ENCODE data around the gene SH2D6. TPM values are rescaled to one million over a fixed set of nuclear protein-coding genes. Genes with fewer than 3 reads are reported as not detected.

Gene SH2D6
- total RNA-seq, 1 donor: 0.43 TPM

DNA sequence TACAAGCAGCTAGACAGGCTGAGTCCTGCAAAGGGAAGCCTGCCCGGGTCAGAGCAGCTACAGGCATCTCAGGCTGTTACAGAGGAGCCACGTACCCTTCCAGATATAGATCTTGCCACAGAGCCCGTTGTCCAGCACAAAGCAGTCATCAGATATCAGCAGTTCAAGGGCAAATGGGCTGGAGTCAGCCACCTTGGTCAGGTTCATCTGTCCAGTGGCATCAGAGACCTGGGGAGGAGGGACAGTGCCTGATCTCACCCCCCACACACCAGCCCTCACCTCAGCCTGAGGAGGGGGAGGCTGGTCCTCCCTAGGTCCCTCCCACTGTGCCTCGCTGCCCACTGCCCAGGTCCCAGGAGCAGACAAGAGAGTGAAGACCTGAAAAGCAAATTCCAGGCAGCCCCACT, 20.6 kb upstream of the SH2D6 start:
- DNase-seq (ENCODE audit: low read depth): no peak
- TF ChIP-seq, protein P1, sequence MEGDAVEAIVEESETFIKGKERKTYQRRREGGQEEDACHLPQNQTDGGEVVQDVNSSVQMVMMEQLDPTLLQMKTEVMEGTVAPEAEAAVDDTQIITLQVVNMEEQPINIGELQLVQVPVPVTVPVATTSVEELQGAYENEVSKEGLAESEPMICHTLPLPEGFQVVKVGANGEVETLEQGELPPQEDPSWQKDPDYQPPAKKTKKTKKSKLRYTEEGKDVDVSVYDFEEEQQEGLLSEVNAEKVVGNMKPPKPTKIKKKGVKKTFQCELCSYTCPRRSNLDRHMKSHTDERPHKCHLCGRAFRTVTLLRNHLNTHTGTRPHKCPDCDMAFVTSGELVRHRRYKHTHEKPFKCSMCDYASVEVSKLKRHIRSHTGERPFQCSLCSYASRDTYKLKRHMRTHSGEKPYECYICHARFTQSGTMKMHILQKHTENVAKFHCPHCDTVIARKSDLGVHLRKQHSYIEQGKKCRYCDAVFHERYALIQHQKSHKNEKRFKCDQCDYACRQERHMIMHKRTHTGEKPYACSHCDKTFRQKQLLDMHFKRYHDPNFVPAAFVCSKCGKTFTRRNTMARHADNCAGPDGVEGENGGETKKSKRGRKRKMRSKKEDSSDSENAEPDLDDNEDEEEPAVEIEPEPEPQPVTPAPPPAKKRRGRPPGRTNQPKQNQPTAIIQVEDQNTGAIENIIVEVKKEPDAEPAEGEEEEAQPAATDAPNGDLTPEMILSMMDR (IDR thresholded peaks at IDR 0.05; ENCODE audit: insufficient read depth, low read depth, low read length): no peak
- H3K4me3 ChIP-seq (ENCODE audit: low read depth, low read length): no peak overlapping the region

DNA sequence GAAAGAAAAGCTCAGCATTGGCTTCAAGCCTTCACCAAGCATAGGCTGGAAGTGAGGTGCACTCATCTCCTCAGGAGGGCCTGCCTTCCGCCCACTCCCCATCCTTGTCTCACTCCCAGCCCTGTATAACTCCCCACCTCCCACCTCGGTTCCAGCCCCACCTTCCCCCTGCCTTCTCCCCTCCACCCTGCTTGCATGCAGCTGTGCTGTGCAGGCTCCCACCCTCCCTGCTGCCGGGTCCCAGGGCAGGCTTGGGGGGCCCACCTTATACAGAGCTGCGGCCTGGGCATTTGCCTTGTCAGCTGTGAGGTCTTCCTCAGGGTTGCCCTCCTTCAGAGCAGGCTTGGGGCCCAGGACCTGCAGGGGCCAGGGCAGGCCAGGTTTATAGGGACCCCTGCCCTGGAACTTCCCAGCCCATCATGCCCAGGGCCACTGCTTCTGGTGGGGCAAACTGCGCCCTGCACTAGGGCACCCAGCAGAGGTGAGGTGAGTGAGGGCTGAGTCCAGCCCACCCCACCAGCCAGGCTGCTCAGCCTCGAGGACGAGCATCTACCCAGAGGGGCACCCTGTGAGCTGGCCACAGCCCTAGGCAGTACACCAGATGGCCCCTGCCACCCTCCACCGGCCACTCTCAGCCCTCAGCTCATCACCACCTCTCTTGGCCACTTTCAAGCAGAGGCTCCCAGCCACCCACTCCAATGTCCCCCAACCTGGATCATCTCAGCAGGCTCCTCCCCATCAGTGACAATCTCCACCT, 19.9 kb upstream of the SH2D6 start:
- no peak for DNase-seq (ENCODE audit: low read depth)
- no peak overlapping the region for H3K4me3 ChIP-seq (ENCODE audit: low read depth, low read length)
- TF ChIP-seq, protein P1 (IDR thresholded peaks at IDR 0.05; ENCODE audit: insufficient read depth, low read depth, low read length): no peak

DNA sequence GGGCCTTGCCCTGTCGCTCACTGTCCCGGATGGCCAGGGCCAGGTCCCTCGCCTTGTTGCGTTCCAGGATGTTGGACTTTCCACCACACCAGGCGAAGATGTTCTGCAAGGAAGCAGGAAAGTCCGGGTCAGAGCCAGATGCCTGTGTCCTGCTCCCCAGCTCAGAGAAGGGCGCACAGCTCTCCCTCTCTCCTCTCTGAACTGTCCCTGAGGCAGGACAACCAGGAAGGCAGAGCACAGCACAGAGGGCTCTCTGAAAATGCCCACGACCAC, 19.4 kb upstream of the SH2D6 start:
- TF ChIP-seq, protein P1 (IDR thresholded peaks at IDR 0.05; ENCODE audit: insufficient read depth, low read depth, low read length): no peak
- H3K4me3 ChIP-seq (ENCODE audit: low read depth, low read length): no peak overlapping the region
- DNase-seq (ENCODE audit: low read depth): no peak

DNA sequence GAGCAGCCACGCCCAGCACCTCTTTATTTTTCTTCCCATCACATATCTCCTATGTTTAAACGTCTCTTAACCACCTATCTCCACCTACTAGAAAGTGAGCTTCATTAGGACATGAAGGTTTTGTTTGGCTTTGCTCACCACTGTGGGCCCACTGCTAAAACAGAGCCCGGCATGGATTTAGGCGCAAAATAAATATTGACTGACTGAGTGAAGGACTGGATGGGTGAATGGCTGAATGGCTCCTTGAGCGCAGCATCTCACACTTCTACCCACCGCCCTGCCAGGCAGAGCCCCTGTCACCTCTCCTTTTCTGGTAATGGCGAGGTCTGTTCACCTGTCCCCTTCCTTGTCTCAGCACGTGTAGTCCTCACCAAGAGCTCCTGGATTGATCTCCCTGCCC, 18.5 kb upstream of the SH2D6 start:
- TF ChIP-seq, protein P1 (IDR thresholded peaks at IDR 0.05; ENCODE audit: insufficient read depth, low read depth, low read length): no peak
- H3K4me3 ChIP-seq (ENCODE audit: low read depth, low read length): no peak overlapping the region
- DNase-seq (ENCODE audit: low read depth): no peak

DNA sequence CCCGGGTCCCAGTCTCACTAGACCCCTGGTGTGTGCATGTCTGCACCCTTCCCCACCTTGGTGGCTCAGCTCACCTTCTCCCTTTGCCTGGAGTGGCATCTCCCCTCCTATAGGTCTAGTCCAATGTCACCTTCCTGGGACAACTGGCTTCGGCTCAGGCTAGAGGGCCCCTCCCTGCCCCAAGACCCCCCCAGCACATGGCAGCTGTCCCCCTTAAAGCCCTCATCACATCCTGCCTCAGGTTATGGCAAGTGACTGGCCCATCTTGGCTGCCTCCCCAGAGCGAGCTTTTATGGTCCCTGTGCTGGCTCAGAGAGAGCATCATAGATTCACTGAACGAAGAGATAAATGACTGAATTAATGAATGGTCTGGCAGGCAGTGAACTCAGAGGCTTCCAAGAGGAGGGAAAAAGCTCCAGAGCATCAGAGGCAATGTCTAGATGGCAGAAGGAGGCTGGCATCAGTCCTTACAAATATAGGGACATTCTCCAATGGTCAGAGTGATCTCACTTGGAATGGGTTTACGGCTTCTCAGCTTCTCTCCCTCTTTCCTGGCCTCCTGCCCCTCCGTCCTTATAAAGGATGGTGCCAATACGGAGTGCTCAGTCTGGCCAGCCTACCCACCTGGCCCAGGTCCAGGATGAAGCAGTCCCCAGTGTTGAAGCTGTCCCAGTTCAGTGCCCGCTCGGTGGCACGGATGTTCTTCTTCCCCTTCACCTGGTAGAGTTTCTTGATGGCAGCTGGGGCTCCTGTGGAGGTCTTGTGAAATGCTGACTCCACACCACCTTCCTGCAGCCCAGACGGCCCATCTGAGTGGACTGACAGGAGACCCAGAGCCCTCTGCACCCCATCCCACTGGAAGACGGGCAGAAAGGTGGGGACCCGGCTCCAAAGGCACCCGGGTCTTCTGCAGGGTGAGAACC, 17.7 kb upstream of the SH2D6 start:
- TF ChIP-seq, protein P1 (IDR thresholded peaks at IDR 0.05; ENCODE audit: insufficient read depth, low read depth, low read length): no peak
- no peak for DNase-seq (ENCODE audit: low read depth)
- no peak overlapping the region for H3K4me3 ChIP-seq (ENCODE audit: low read depth, low read length)

DNA sequence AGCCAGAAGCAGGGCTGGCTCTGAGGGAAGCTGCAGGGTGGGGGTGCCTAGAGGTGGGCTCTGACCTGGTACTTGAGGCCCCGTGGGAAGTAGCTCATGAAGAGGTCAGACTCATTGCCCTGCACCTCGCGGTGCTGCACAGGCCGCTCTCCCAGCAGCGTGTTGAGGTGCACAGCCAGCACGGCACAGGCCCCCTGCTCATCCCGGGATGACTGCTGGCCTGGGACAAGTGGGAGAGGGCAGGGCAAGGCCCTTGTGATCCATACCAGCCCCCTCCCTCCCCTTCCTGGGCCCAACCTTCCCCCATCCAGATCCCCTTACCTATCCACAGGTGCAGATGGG, 17.1 kb upstream of the SH2D6 start:
- H3K4me3 ChIP-seq (ENCODE audit: low read depth, low read length): no peak overlapping the region
- no peak for DNase-seq (ENCODE audit: low read depth)
- TF ChIP-seq, protein P1 (IDR thresholded peaks at IDR 0.05; ENCODE audit: insufficient read depth, low read depth, low read length): no peak

Data from fibroblast of villous mesenchyme (primary cell).